ENCODE results near the gene IGFBP3.

IGFBP3 gene

GRCh38 chr7:45892407-45893035 lies 28.6 kb downstream of the IGFBP3 start:
- no peak for DNase-seq

DNA sequence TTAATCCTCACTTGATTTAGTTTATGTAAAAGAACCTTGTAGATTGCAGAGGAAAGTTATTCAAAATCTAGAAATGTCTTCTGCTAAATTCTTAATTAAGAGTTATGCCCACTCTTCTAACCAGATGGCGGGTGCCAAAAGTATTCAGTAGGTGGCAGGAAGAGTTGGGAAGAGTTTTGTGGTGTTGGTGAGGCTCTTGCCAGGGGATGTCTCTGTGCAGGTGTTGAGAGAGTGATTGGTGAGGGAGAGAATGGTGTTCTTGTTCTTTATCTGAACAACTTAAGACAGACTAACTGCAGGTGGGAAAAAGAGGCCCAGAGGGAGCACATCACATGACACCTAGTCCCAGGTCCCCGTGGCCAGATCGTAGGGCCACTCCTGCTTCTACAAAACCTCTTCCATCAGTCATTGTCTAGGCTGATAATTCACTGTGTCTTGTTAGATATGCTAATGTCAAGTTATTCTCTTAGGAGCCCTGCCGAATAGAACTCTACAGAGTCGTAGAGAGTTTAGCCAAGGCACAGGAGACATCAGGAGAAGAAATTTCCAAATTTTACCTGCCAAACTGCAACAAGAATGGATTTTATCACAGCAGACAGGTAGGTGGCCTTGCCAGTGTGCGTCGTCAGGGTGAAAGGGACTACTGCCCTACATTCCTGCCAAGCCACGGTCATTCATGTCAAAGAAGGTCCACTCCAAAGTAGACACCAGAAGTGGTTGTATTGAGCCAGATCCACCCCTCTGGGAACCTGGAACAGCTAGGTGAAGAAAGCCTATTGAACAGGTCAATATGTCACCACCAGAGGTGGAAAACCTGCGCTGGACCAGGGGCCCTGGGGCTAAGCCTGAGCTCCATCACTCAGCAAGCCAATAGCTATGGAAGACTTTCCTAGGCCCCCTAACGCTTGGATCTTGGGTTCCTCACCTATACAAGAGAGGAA lies 29.3 kb downstream of the IGFBP3 start:
- DNase-seq: no peak

DNA sequence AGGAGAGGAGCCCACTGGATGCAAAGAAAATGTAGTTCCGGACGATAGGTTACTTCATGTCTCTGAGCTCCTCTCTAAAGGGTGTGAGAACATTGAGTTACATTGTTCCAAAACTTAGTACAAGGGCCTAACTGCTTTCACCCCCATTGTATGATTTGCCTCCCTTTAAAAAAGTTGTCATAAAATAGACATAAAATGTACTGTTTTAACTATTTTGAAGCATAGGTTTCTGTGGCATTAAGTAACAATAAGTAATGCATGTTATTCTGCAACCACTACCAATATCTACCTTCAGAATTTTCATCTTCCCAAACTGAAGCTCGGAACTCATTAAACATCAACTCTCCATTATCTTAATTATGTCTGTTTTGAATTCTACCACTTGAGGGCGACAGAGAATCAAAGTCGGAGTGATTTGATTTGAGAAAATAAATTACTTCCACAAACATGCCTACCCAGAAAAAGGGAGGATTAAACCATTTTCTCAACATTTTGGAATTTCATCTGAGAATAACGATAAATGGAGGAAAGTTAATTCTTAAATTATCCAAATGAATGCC lies 30.1 kb downstream of the IGFBP3 start:
- no peak for DNase-seq

- no peak for DNase-seq
These were observed 30.8 kb downstream of the IGFBP3 start for GRCh38 chr7:45890125-45890901.

DNA sequence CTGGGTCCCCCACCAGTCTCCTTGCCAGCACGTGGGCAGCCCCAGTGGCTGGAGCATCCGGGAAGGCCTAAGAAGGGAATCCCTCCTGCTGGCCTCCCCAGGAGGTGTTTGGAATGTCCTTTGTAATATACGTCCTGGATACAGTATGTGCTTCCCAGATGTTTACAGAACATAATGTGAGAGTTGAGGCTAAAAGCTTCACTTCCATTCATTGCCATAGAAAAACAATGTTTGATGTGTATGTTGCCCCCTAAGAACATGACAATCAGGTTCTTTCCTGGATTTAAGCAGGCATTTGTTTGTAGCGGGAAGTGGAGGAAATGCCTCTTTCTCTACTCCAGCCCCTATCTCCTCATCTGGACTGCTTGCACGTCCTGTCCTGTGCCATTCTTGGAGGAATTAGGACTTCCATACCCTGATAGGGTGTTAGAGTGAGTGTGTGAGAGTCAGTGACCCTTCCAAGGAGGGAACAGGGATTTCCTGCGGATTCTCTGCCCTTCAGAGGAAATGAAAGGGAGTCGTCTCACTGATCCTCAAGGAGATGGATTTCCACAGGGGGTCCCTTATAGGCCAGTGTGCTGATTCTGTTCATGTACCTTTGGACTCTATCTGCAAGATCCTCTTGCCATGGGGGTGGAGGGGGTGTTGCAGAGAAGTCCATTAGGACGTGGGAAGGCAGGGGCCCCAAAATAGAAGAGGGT lies 31.6 kb downstream of the IGFBP3 start:
- no peak for DNase-seq

DNA sequence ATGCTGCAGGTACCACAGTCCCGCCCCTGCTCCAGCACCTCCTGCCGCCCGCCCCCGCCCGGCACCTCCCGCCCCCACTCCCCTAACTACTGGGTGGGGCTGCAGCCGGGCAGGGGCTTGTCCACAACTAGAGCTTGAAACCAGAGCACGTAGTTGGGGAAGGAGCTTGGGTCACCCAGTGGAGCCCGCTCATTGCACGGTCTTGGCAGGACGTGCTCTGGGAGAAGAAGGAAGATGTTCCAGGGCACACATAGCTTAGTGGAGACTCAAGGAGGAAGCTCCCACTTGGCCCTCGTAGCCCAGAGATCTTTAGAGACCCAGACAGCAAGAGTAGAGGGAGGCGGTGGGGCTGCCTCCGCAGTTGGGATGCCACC lies 32.1 kb downstream of the IGFBP3 start:
- DNase-seq: peak in 2 of 56 donors; percentile 15 to 31

DNA sequence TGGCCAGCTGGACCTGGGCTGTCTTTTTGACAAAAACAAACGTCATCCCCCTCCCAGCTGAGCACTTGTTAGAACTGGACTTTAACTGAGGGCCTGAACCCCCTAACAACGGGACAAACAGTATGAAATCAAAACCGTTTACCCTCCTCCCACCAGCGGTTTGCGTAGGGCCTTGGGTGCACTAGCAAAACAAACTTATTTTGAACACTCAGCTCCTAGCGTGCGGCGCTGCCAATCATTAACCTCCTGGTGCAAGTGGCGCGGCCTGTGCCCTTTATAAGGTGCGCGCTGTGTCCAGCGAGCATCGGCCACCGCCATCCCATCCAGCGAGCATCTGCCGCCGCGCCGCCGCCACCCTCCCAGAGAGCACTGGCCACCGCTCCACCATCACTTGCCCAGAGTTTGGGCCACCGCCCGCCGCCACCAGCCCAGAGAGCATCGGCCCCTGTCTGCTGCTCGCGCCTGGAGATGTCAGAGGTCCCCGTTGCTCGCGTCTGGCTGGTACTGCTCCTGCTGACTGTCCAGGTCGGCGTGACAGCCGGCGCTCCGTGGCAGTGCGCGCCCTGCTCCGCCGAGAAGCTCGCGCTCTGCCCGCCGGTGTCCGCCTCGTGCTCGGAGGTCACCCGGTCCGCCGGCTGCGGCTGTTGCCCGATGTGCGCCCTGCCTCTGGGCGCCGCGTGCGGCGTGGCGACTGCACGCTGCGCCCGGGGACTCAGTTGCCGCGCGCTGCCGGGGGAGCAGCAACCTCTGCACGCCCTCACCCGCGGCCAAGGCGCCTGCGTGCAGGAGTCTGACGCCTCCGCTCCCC lies 32.7 kb downstream of the IGFBP3 start, which contains the start of gene IGFBP1:
Gene IGFBP1, plus strand, starts transcription at position 304 of the 808 bp plus-strand sequence. Its CDS starts 165 bp downstream, at position 469.
- DNase-seq: peak in 6 of 56 donors; percentile 8 to 48 (median 24)

GRCh38 chr7:45886931-45887667 lies 34.0 kb downstream of the IGFBP3 start:
- DNase-seq: no peak

GRCh38 chr7:45885264-45885882 lies 35.7 kb downstream of the IGFBP3 start:
- no peak for DNase-seq

GRCh38 chr7:45884136-45884535 lies 36.9 kb downstream of the IGFBP3 start:
- DNase-seq: no peak

DNA sequence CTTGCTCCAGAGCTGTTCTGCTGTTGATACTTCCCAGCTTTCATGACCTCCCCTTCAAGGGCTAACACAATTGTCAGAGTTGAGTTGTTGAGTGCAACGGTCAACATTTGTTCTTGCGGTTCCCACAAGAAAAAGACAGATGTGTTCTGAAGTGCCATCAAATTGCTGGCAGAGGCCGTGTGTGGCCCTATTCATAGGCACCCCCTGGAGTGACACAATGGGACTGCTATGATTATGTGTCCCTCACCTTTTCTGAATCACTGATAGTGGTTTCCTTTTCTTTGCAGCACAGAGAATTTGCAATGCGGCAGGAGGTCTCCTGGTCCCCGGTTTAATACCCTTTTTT lies 38.6 kb downstream of the IGFBP3 start:
- no peak for DNase-seq

- no peak for DNase-seq
These were observed 39.2 kb downstream of the IGFBP3 start for GRCh38 chr7:45881759-45882464.

DNA sequence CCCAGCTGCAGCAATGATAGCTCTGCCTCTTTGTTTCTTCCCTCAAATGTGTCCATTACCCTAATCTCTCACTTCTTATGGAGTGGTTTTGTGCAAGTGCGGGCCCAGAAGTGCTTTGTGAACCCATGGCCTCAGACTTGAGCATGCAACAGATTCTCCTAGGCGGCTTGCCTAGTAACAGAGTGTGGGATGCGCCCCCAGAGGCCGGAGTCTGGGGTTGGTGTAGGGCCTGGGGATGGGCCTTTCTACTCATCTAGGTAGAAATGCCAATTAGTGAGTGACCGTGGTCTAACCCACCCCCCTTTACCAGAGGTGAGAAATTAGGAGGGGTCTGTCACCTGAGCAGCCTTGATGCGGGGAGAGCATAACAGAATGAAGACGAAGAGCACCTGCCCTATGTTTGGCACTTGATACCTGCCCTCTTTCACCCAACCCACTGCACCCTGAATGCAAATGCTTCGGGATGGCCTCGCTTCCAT lies 39.8 kb downstream of the IGFBP3 start:
- no peak for DNase-seq

DNA sequence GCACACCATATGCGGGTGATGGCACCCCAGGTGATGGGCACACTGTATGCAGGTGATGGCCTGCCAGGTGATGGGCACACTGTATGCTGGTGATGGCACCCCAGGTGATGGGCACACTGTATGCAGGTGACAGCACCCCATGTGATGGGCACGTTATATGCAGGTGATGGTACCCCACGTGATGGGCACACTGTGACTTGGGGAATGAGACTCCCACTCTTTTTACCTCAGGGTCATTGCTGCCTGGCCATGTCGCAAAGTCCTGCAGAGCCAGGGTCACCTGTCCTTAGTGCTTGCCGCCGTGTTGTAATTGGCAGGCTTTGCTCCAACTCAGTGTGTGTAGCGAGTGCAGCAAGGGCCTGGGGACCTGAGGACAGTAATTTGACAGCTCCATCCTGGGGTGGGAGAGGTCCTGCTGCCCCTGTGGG lies 40.6 kb downstream of the IGFBP3 start:
- DNase-seq: no peak

DNA sequence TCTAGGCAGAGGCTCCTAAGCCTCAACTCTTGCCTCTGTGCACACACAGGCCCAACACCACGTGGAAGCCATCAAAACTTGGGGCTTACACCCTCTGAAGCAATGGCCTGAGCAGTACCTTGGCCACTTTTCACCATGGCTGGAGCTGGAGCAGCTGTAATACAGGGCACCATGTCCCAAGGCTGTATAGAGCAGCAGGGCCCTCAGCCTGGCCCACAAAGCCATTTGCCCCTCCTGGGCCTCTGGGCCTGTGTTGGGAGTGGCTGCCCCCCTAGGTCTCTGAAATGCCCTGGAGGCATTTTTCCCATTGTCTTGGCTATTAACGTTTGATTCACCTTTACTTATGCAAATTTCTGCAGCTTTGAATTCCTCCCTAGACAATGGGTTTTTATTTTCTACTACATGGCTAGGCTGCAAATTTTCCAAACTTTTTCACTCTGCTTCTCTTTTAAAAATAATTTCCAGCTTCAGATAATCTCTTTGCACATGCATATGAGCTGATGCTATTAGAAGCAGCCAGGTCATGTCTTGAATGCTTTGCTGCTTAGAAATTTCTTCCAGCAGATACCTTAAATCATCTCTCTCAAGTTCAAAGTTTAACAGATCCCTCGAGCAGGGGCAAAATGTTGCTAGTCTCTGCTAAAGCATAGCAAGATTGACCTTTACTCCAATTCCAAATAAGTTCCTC lies 42.5 kb downstream of the IGFBP3 start:
- DNase-seq: no peak

DNA sequence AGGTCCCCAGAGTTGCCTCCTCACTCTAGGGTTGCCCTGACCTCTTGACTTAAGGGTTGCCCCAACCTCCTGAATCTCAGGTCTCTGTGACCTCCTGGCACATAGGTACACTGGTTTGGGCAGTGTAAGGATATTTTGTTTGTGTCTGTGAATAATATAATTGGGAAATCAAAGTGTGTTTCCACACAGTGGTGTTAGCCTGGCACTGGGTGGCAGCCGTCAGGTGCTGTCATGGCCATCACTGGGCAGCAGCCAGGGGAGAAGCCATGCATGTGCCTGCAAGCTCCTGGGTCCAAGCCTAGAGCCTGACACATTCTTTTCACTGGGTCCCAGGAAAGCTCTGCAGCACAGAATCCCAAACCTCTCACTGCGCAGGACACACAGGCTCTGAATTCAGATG lies 44.6 kb downstream of the IGFBP3 start:
- no peak for DNase-seq

- DNase-seq: no peak
These were observed 46.5 kb downstream of the IGFBP3 start for GRCh38 chr7:45874408-45875131.
